ENCODE results near the gene AIF1L. TPM values are rescaled to one million over a fixed set of nuclear protein-coding genes. Genes with fewer than 3 reads are reported as not detected.

The AIF1L gene
- 0.27 and 0.55 TPM in 2 replicates for total RNA-seq

- H3K27ac Mint-ChIP-seq: no peak within 1 kb of the TSS
- H3K27me3 Mint-ChIP-seq (ENCODE audit: low read depth): peaks cover 36% of the 10 kb centered on the region
- no peaks in the 10 kb centered on the region for H3K9me3 Mint-ChIP-seq
- intact Hi-C loops (cut with micrococcal nuclease): no loop called here
- no peaks in the 10 kb centered on the region for H3K36me3 Mint-ChIP-seq (ENCODE audit: low read depth)
- H3K4me3 Mint-ChIP-seq (ENCODE audit: low read depth): peak within 1 kb of the TSS; percentile 49
- peak; percentile 13 for DNase-seq (ENCODE audit: low spot score)
- H3K4me1 Mint-ChIP-seq (ENCODE audit: low read depth): peaks cover 3% of the 10 kb centered on the region
Measured at GRCh38 chr9:131096269-131097125, at the start of gene AIF1L. AIF1L (plus strand) TSS chr9:131096531; CDS start chr9:131096630, 99 bp downstream.

DNA sequence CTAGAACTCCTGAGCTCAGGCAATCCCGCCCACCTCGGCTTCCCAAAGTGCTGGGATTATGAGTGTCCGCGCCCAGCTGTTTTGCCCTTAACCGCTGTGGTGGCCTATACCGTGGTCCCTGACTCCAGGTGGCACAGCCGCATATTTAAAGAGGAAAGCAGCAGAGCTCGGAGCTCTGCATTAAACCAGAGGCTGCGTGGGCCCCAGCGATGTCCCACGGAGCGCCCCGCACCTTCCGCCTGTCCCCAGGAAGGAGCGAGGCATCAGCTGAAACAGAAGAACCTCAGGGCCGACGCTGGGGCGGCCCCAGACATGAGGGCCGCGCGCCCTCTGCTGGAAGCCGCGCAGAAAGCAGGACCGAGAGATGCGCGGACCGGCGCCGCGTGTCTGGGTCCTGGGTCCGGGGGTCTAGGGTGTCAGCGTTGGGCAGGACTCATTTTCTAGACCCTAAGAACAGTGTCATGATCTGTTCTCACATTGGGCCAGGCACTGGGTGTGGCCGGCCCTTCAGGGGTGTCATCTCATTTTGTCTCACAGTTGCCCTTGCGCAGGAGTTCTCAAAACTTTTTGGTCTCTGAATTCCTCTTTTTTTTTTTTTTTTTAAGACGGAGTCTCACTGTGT lies 49.6 kb upstream of the AIF1L start:
- H3K36me3 Mint-ChIP-seq (ENCODE audit: low read depth): no peaks in the 10 kb centered on the region
- peaks cover 2% of the 10 kb centered on the region for H3K27me3 Mint-ChIP-seq (ENCODE audit: low read depth)
- intact Hi-C loops (cut with micrococcal nuclease): loop anchor here (2.0 kb wide), 1 partner anchor 180 kb away; no protein-coding TSS in a partner anchor
- no peaks in the 10 kb centered on the region for H3K9me3 Mint-ChIP-seq
- no peaks in the 10 kb centered on the region for H3K4me1 Mint-ChIP-seq (ENCODE audit: low read depth)
- peak; percentile 60 for DNase-seq (ENCODE audit: low spot score)
- no peak overlapping the region for H3K27ac Mint-ChIP-seq
- H3K4me3 Mint-ChIP-seq (ENCODE audit: low read depth): no peak overlapping the region

- Mint-ChIP-seq H3K27ac (no peak overlapping the region), H3K9me3 (no peaks in the 10 kb centered on the region), H3K36me3 (ENCODE audit: low read depth) (no peaks in the 10 kb centered on the region), H3K27me3 (ENCODE audit: low read depth) (peaks cover 2% of the 10 kb centered on the region), H3K4me3 (ENCODE audit: low read depth) (no peak overlapping the region), H3K4me1 (ENCODE audit: low read depth) (no peaks in the 10 kb centered on the region)
- intact Hi-C loops (cut with micrococcal nuclease): no loop called here
- no peak for DNase-seq (ENCODE audit: low spot score)
Measured at GRCh38 chr9:131048332-131048731, 48.0 kb upstream of the AIF1L start.

DNA sequence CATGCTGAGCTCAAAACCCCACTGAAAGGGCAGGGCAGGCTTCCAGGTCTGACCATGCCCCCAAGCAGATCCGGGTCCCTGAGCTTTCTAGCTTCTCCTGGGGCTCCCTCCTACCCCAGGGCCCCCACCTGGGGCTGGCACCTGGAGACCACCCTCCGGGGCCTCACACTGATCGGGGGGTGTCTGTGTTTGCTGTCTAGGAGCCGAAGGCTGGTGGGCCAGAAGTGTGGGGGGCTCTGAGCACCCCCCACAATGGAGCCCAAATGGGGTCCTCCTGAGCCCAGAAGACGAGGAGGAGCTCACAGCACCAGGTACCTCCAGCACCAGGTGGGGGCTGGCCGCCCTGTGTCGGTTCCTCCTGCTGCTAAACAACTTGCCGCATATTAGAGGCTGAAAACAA lies 47.5 kb upstream of the AIF1L start:
- Mint-ChIP-seq H3K27me3 (ENCODE audit: low read depth) (peaks cover 2% of the 10 kb centered on the region), H3K9me3 (no peaks in the 10 kb centered on the region), H3K36me3 (ENCODE audit: low read depth) (no peaks in the 10 kb centered on the region), H3K4me3 (ENCODE audit: low read depth) (no peak overlapping the region), H3K27ac (no peak overlapping the region), H3K4me1 (ENCODE audit: low read depth) (no peaks in the 10 kb centered on the region)
- no peak for DNase-seq (ENCODE audit: low spot score)
- intact Hi-C loops (cut with micrococcal nuclease): no loop called here

GRCh38 chr9:131049829-131050715 lies 46.3 kb upstream of the AIF1L start:
- H3K9me3 Mint-ChIP-seq: no peaks in the 10 kb centered on the region
- H3K4me3 Mint-ChIP-seq (ENCODE audit: low read depth): no peak overlapping the region
- intact Hi-C loops (cut with micrococcal nuclease): no loop called here

DNA sequence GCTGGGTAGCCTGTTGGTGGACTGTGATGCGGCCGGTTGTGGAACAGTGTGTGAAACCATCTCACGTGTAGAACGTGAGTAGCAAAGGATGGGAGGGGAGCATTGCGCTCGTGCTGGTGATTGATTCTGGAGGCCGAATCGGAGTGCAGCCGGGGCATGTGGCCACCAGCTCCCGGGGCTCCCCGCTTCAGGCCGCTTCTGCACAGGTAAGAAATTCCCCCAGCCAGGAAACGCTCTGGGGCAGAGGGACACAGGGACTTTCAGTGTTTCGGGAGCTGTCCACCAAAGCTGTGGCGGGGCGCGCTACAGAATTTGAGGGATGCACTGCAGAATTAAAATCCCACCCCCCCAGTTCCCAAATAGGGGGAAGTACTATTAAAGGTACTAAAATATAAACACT lies 45.5 kb upstream of the AIF1L start:
- H3K4me3 Mint-ChIP-seq (ENCODE audit: low read depth): no peak overlapping the region
- intact Hi-C loops (cut with micrococcal nuclease): no loop called here
- no peak for DNase-seq (ENCODE audit: low spot score)
- H3K4me1 Mint-ChIP-seq (ENCODE audit: low read depth): no peaks in the 10 kb centered on the region
- H3K27ac Mint-ChIP-seq: no peak overlapping the region
- no peaks in the 10 kb centered on the region for H3K9me3 Mint-ChIP-seq
- H3K27me3 Mint-ChIP-seq (ENCODE audit: low read depth): peaks cover 2% of the 10 kb centered on the region
- H3K36me3 Mint-ChIP-seq (ENCODE audit: low read depth): no peaks in the 10 kb centered on the region

More at GRCh38 chr9:131049829-131050715, 46.3 kb upstream of the AIF1L start:
- Mint-ChIP-seq H3K36me3 (ENCODE audit: low read depth) (no peaks in the 10 kb centered on the region), H3K4me1 (ENCODE audit: low read depth) (no peaks in the 10 kb centered on the region), H3K27me3 (ENCODE audit: low read depth) (peaks cover 2% of the 10 kb centered on the region), H3K27ac (no peak overlapping the region)
- DNase-seq (ENCODE audit: low spot score): no peak

DNA sequence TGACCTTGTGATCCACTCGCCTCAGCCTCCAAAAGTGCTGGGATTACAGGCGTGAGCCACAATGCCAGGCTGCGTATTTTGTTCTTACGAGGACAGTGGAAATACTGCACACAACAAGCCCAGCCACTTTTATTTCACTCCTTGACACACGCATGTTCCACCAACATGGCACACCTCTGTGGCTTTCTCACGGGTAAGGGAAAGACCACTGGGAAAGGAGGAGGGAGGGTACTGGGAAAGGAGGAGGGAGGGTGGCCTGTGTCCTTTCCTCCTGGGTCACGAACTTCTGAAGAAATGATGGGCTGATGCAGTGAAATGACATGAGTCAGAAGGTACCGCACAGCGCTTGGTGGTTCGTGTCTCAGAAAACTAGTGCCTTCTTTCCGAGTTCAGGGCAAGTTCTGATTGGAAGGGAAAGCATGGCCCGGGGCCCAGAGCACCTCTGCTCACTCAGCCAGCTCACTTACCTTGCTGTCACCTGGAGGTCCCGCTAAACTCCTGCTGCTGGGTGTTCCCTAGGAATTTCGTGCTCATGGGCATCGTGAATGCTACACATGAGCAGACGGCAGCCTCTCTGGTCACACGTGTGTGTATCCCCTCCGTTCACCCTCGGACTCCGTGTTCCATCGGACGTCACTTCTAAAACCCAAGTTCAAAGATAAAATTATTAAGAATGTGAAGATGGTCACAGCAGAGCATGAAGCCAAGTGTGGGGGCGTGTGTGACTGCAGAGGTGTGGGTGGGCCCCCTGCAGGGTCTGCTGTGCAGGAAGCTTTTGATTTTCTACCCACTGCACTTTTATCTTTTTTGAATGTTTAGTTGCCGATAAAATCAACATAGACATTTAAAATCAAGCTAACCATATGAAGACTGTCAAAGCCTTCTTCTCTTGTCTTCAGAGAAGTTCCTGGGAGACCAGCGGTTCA lies 44.5 kb upstream of the AIF1L start:
- Mint-ChIP-seq H3K4me3 (ENCODE audit: low read depth) (no peak overlapping the region), H3K4me1 (ENCODE audit: low read depth) (no peaks in the 10 kb centered on the region), H3K27ac (no peak overlapping the region), H3K27me3 (ENCODE audit: low read depth) (peaks cover 2% of the 10 kb centered on the region), H3K9me3 (no peaks in the 10 kb centered on the region), H3K36me3 (ENCODE audit: low read depth) (no peaks in the 10 kb centered on the region)
- DNase-seq (ENCODE audit: low spot score): no peak
- intact Hi-C loops (cut with micrococcal nuclease): no loop called here

DNA sequence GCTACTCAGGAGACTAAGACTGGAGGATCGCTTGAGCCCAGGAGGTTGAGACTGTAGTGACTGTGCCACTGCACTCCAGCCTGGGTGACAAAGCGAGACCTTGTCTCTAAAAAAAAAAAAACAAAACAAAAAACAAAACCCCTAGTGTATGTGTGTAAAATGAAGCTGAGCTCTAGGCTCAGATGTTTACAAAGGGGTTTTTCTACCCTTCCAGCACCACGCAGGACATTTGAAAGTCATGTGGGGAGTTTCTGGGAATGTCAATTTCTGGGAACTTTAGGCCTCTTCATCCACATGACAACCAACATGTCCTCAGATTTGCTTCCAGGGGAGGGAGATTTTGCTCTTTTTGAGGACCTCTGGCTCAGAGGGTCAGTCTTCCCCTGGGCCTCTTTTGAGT lies 42.4 kb upstream of the AIF1L start:
- Mint-ChIP-seq H3K27ac (no peak overlapping the region), H3K4me1 (ENCODE audit: low read depth) (no peaks in the 10 kb centered on the region), H3K9me3 (no peaks in the 10 kb centered on the region), H3K4me3 (ENCODE audit: low read depth) (no peak overlapping the region), H3K27me3 (ENCODE audit: low read depth) (no peaks in the 10 kb centered on the region), H3K36me3 (ENCODE audit: low read depth) (no peaks in the 10 kb centered on the region)
- intact Hi-C loops (cut with micrococcal nuclease): no loop called here
- no peak for DNase-seq (ENCODE audit: low spot score)

GRCh38 chr9:131056781-131057506 lies 39.4 kb upstream of the AIF1L start:
- H3K4me3 Mint-ChIP-seq (ENCODE audit: low read depth): no peak overlapping the region
- no peak overlapping the region for H3K27ac Mint-ChIP-seq
- intact Hi-C loops (cut with micrococcal nuclease): loop anchor here (1.0 kb wide), 1 partner anchor 279 kb away; no protein-coding TSS in a partner anchor
- no peaks in the 10 kb centered on the region for H3K27me3 Mint-ChIP-seq (ENCODE audit: low read depth)
- H3K36me3 Mint-ChIP-seq (ENCODE audit: low read depth): no peaks in the 10 kb centered on the region
- DNase-seq (ENCODE audit: low spot score): no peak
- no peaks in the 10 kb centered on the region for H3K4me1 Mint-ChIP-seq (ENCODE audit: low read depth)
- no peaks in the 10 kb centered on the region for H3K9me3 Mint-ChIP-seq

- no peaks in the 10 kb centered on the region for H3K9me3 Mint-ChIP-seq
- intact Hi-C loops (cut with micrococcal nuclease): no loop called here
- no peak overlapping the region for H3K27ac Mint-ChIP-seq
- no peaks in the 10 kb centered on the region for H3K36me3 Mint-ChIP-seq (ENCODE audit: low read depth)
- no peak overlapping the region for H3K4me3 Mint-ChIP-seq (ENCODE audit: low read depth)
- H3K27me3 Mint-ChIP-seq (ENCODE audit: low read depth): no peaks in the 10 kb centered on the region
- no peaks in the 10 kb centered on the region for H3K4me1 Mint-ChIP-seq (ENCODE audit: low read depth)
- DNase-seq (ENCODE audit: low spot score): no peak
Measured at GRCh38 chr9:131060900-131061630, 35.3 kb upstream of the AIF1L start.

- intact Hi-C loops (cut with micrococcal nuclease): no loop called here
- Mint-ChIP-seq H3K9me3 (no peaks in the 10 kb centered on the region), H3K27me3 (ENCODE audit: low read depth) (no peaks in the 10 kb centered on the region), H3K36me3 (ENCODE audit: low read depth) (no peaks in the 10 kb centered on the region), H3K27ac (no peak overlapping the region), H3K4me1 (ENCODE audit: low read depth) (no peaks in the 10 kb centered on the region), H3K4me3 (ENCODE audit: low read depth) (no peak overlapping the region)
- DNase-seq (ENCODE audit: low spot score): no peak
Measured at GRCh38 chr9:131062969-131063368, 33.4 kb upstream of the AIF1L start.

All from activated T-helper 2 cell treated with anti-CD3 and anti-CD28 coated beads, Interferon-gamma antibody, Interleukin-2, Interleukin-4, amounts not matched to agents 10 μg/mL and 5 μg/mL and 100 μg/mL, durations not matched to agents 14 hours and 24 hours and 36 hours (primary cell).